PC-3 (cell line): Measurements from ENCODE around the gene PCSK9. TPM values are rescaled to one million over a fixed set of nuclear protein-coding genes. Genes with fewer than 3 reads are reported as not detected.

Experiments
- ATAC-seq: fragments of 200-7000 bp; cut with Tn5 transposase; 2 replicates; pipeline ENCODE4 v1.9.1; 2020; ENCODE audit warnings: mild to moderate bottlenecking, moderate library complexity
- BruUV-seq: library from RNA; stranded (reverse); fragments of 400-500 nt; replicated peaks from 2 replicates; lab custom pipeline; 2021; lab: Mats Ljungman, UMichigan
- CTCF ChIA-PET: fragments of 300-600 bp; sonication (Branson Sonifier 250); formaldehyde crosslinking; loops from one replicate; lab custom pipeline; 2022; ENCODE audit warnings: antibody characterized with exemption; lab: Charles Lee
- POLR2A ChIA-PET: fragments of 300-600 bp; sonication (Branson Sonifier 250); formaldehyde crosslinking; loops from one replicate; lab custom pipeline; 2022; ENCODE audit warnings: antibody characterized with exemption; ENCODE audit not compliant: unreplicated experiment; lab: Charles Lee
- DNase-seq: peaks from one replicate; pipeline ENCODE4 v3.0.0-alpha.2; 2015
- H2AFZ ChIP-seq: fragments of 300-600 bp; sonication (generic); 2 replicates; pipeline ENCODE4 v1.6.0; 2016; ENCODE audit warnings: antibody characterized with exemption, low read length
- H3F3A ChIP-seq: fragments of 300-600 bp; sonication (generic); one replicate; pipeline ENCODE4 v1.6.0; 2017; ENCODE audit warnings: antibody characterized with exemption, low read length, control low read depth, mild to moderate bottlenecking; ENCODE audit not compliant: unreplicated experiment
- H3K27ac ChIP-seq: fragments of 300-600 bp; sonication (generic); 2 replicates; pipeline ENCODE4 v1.5.1; 2016; ENCODE audit warnings: mild to moderate bottlenecking, low read length
- H3K27me3 ChIP-seq: fragments of 300-600 bp; sonication (generic); 2 replicates; pipeline ENCODE4 v1.6.1; 2016; ENCODE audit warnings: low read length, mixed read lengths
- H3K36me3 ChIP-seq: fragments of 300-600 bp; sonication (generic); 2 replicates; pipeline ENCODE4 v1.6.1; 2016; ENCODE audit warnings: low read depth, mixed run types, low read length, mixed read lengths
- H3K4me1 ChIP-seq: fragments of 300-600 bp; sonication (generic); 2 replicates; pipeline ENCODE4 v1.5.1; 2016; ENCODE audit warnings: low read length; ENCODE audit not compliant: insufficient read depth
- H3K4me2 ChIP-seq: fragments of 300-600 bp; sonication (generic); 2 replicates; pipeline ENCODE4 v1.6.0; 2016; ENCODE audit warnings: low read length
- H3K4me3 ChIP-seq: fragments of 300-600 bp; sonication (generic); 2 replicates; pipeline ENCODE4 v1.5.1; 2016; ENCODE audit warnings: mild to moderate bottlenecking, low read length, mixed read lengths
- H3K79me2 ChIP-seq: fragments of 300-600 bp; sonication (generic); 2 replicates; pipeline ENCODE4 v1.6.1; 2017; ENCODE audit warnings: low read length, mixed read lengths
- H3K9ac ChIP-seq: fragments of 300-600 bp; sonication (generic); 2 replicates; pipeline ENCODE4 v1.6.0; 2016; ENCODE audit warnings: mild to moderate bottlenecking, low read length
- H3K9me2 ChIP-seq: fragments of 300-600 bp; sonication (generic); replicated peaks from 2 replicates; pipeline ENCODE4 v1.6.1; 2016; ENCODE audit warnings: mixed run types, low read length, mixed read lengths
- H3K9me3 ChIP-seq: fragments of 300-600 bp; sonication (generic); 2 replicates; pipeline ENCODE4 v1.6.1; 2016; ENCODE audit warnings: low read length, mixed read lengths
- H4K20me1 ChIP-seq: fragments of 300-600 bp; sonication (generic); 2 replicates; pipeline ENCODE4 v1.6.1; 2016; ENCODE audit warnings: low read length, mixed read lengths
- CTCF ChIP-seq: fragments of 300-600 bp; sonication (generic); conservative IDR thresholded peaks from 2 replicates; pipeline ENCODE4 v1.5.1; 2017; ENCODE audit warnings: antibody characterized with exemption, low read depth, mild to moderate bottlenecking, low read length
- EZH2 ChIP-seq: fragments of 300-600 bp; sonication (generic); IDR thresholded peaks from one replicate; pipeline ENCODE4 v1.6.1; 2017; ENCODE audit warnings: antibody characterized with exemption, mild to moderate bottlenecking, low read length; ENCODE audit not compliant: unreplicated experiment
- EZH2phosphoT487 ChIP-seq: fragments of 300-600 bp; sonication (generic); IDR thresholded peaks from 2 replicates; pipeline ENCODE4 v1.6.1; 2018; ENCODE audit warnings: mild to moderate bottlenecking, antibody characterized with exemption, low read length, borderline replicate concordance
- intact Hi-C: fragments of 100-400 bp; cut with micrococcal nuclease; formaldehyde crosslinking; loops from 2 replicates; pipeline ENCODE4 v1.9.0; 2023
- total RNA-seq: library from RNA; depleted of rRNA; stranded (reverse); fragments of >200 nt; gene quantifications from 2 replicates; pipeline ENCODE4 v1.2.3, GENCODE V29; 2014

PCSK9 gene
- total RNA-seq, 1 experiment from 2014 or later, result 6.8 TPM

GRCh38 chr1:55043011-55043410, 3.7 kb downstream of the PCSK9 start:
- TF ChIP-seq EZH2, result no peak
- TF ChIP-seq CTCF, result no peak
- no peak for TF ChIP-seq EZH2phosphoT487
- Histone ChIP-seq H2AFZ (no peak overlapping the region), H3K4me1 (peaks cover 11% of the 10 kb centered on the region; the same call in 1 of the 2 replicates), H4K20me1 (no peaks in the 10 kb centered on the region), H3K9me3 (no peaks in the 10 kb centered on the region), H3K27me3 (peaks cover 8% of the 10 kb centered on the region), H3K9ac (no peak overlapping the region), H3K4me2 (no peak overlapping the region), H3K9me2 (no peaks in the 10 kb centered on the region), H3K79me2 (no peaks in the 10 kb centered on the region), H3K36me3 (no peaks in the 10 kb centered on the region), H3F3A (no peaks in the 10 kb centered on the region), H3K27ac (no peak overlapping the region), H3K4me3 (no peak overlapping the region)
- intact Hi-C loops, result no loop called here
- DNase-seq (no peak), ATAC-seq (no peak)
- ChIA-PET POLR2A (no interaction called here), CTCF (no interaction called here)
- no TSS peak for BruUV-seq

- Histone ChIP-seq H4K20me1 (no peaks in the 10 kb centered on the region), H3K9me3 (no peaks in the 10 kb centered on the region), H3K4me1 (peaks cover 11% of the 10 kb centered on the region; the same call in 1 of the 2 replicates), H3K9ac (no peak overlapping the region), H3F3A (no peaks in the 10 kb centered on the region), H3K9me2 (no peaks in the 10 kb centered on the region), H2AFZ (no peak overlapping the region), H3K27me3 (peaks cover 8% of the 10 kb centered on the region), H3K27ac (no peak overlapping the region), H3K36me3 (no peaks in the 10 kb centered on the region), H3K4me2 (no peak overlapping the region), H3K4me3 (no peak overlapping the region), H3K79me2 (no peaks in the 10 kb centered on the region)
- DNase-seq (no peak), ATAC-seq (no peak)
- BruUV-seq, result no TSS peak
- CTCF ChIA-PET, result no interaction called here
- TF ChIP-seq CTCF, result no peak
- TF ChIP-seq EZH2, result no peak
- no peak for TF ChIP-seq EZH2phosphoT487
- intact Hi-C loops, result no loop called here
- POLR2A ChIA-PET, result no interaction called here
These were observed 4.4 kb downstream of the PCSK9 start for GRCh38 chr1:55043726-55044125.

GRCh38 chr1:55044617-55045397, 5.5 kb downstream of the PCSK9 start:
- DNase-seq (no peak), ATAC-seq (no peak)
- H3K9me2 ChIP-seq, result no peaks in the 10 kb centered on the region
- no peaks in the 10 kb centered on the region for H4K20me1 ChIP-seq
- H3K4me3 ChIP-seq, result no peak overlapping the region
- peaks cover 5% of the 10 kb centered on the region; the same call in 1 of the 2 replicates for H3K4me1 ChIP-seq
- no peaks in the 10 kb centered on the region for H3K36me3 ChIP-seq
- no TSS peak for BruUV-seq
- peaks cover 6% of the 10 kb centered on the region for H3K27me3 ChIP-seq
- no peaks in the 10 kb centered on the region for H3F3A ChIP-seq
- TF ChIP-seq EZH2 (no peak), EZH2phosphoT487 (no peak), CTCF (no peak)
- POLR2A ChIA-PET, result no interaction called here
- intact Hi-C loops, result no loop called here
- CTCF ChIA-PET, result no interaction called here
- no peaks in the 10 kb centered on the region for H3K79me2 ChIP-seq
- no peak overlapping the region for H3K9ac ChIP-seq
- no peak overlapping the region for H3K27ac ChIP-seq
- H3K4me2 ChIP-seq, result no peak overlapping the region
- no peak overlapping the region for H2AFZ ChIP-seq
- H3K9me3 ChIP-seq, result no peaks in the 10 kb centered on the region
